Epidermal melanocyte (primary cell): Measurements from ENCODE around the gene GCC2.
"Not testable (repeated sequence)": the region's sequence is repeated elsewhere in the genome, so short reads cannot be mapped to it uniquely, and the experiment has no call there.

ENCODE experiments used
- DNase-seq: peaks from one replicate; pipeline ENCODE4 v3.0.0; 2011; ENCODE audit warnings: low spot score; ENCODE audit not compliant: insufficient read length

Gene GCC2, protein sequence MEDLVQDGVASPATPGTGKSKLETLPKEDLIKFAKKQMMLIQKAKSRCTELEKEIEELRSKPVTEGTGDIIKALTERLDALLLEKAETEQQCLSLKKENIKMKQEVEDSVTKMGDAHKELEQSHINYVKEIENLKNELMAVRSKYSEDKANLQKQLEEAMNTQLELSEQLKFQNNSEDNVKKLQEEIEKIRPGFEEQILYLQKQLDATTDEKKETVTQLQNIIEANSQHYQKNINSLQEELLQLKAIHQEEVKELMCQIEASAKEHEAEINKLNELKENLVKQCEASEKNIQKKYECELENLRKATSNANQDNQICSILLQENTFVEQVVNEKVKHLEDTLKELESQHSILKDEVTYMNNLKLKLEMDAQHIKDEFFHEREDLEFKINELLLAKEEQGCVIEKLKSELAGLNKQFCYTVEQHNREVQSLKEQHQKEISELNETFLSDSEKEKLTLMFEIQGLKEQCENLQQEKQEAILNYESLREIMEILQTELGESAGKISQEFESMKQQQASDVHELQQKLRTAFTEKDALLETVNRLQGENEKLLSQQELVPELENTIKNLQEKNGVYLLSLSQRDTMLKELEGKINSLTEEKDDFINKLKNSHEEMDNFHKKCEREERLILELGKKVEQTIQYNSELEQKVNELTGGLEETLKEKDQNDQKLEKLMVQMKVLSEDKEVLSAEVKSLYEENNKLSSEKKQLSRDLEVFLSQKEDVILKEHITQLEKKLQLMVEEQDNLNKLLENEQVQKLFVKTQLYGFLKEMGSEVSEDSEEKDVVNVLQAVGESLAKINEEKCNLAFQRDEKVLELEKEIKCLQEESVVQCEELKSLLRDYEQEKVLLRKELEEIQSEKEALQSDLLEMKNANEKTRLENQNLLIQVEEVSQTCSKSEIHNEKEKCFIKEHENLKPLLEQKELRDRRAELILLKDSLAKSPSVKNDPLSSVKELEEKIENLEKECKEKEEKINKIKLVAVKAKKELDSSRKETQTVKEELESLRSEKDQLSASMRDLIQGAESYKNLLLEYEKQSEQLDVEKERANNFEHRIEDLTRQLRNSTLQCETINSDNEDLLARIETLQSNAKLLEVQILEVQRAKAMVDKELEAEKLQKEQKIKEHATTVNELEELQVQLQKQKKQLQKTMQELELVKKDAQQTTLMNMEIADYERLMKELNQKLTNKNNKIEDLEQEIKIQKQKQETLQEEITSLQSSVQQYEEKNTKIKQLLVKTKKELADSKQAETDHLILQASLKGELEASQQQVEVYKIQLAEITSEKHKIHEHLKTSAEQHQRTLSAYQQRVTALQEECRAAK (N-terminal part only)

DNA sequence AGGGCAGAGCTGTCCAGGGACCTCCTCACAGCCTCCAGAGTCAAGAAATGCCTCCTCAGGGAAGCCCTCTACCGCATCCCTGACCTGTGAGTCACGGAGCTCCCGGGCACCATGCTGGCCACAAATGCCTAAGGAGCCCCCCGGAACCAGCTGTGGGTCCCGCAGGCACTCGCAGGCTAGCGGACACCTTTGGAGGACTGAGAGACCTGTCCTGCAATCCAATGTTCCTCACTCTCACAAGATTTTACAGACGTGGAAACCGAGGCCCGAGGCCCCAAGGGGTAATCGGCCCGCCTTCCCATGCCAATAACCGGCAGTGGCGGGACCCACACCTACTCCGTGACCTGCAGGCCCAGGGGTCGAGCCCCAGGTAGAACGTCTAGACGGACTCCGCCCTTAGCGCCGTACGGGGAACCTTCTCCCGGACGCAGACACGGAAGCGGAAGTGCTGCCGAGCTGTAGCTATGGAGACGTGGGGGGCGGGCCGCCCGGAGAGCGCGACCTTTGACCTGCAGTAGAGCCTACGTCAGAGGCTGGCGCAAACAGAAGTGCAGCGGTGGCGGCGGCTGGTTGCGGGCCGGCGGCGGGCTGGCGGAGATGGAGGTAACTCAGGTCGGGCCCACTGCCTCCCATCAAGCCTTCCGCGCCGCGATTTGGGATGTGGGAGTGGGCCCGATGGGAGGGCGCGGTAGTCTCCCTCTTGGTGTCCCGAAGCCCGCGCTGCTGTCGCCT lies at the start of gene GCC2:
Gene GCC2, plus strand, starts transcription at position 529 of the 732 bp plus-strand sequence. Its CDS starts 69 bp downstream, at position 598.
- peak; percentile 44 for DNase-seq

DNA sequence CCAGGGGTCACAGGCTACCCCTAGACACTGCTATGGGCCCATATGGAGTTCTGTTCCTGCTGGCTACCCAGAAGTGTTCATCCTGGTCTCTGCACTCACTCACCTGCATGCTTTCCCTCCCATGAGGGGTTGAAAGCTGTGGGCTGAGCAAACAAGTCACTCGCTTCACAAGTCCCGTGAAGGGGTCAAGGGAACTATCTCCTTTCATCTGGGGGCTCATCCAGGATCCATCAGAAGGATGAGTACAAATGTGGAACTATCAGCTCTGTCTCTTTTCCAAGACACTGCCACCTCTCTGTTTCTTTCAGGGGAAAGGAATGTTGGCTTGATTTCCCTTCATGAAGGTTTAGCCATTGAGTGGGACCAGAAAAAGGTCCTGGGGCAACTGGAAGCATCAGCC lies 49.5 kb upstream of the GCC2 start:
- no peak for DNase-seq

DNA sequence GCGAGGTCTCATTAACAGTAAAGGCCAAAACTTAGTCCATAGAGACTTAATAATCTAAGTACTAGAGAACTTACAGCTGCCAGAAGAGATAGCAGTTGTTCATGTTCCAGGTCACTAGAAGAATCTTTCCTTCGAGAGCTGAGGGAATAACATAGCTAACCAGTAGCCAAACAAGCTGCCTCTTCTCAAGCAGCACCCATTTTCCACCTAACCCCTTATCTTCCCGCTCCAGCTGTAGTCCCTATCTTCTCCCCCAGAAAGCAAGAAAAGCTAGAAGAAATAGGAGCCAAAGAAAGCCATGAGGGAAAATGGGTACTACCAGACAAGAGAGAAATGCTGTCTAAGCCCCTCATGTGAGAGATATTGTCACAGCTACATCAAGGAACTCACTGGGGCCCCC lies 47.2 kb upstream of the GCC2 start:
- no peak for DNase-seq

DNA sequence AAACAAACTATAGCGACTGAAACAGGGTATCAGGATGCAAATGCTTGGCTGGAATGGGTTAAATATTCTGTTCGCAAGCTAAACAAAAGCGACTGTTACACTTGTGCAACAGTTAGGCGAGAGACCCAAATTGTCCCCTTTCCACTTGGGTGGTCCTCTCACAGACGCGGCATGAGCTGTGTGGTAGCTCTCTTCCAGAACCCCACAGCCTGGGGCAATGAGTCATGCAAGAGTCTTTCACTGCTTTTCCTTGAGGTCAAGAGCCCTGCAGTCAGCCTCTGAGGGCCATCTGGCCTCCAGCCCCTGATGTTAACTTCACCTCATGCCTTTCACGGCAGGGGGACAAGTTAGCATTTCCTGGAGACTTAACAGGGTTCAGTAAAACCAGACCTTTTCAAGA lies 45.5 kb upstream of the GCC2 start:
- no peak for DNase-seq

DNA sequence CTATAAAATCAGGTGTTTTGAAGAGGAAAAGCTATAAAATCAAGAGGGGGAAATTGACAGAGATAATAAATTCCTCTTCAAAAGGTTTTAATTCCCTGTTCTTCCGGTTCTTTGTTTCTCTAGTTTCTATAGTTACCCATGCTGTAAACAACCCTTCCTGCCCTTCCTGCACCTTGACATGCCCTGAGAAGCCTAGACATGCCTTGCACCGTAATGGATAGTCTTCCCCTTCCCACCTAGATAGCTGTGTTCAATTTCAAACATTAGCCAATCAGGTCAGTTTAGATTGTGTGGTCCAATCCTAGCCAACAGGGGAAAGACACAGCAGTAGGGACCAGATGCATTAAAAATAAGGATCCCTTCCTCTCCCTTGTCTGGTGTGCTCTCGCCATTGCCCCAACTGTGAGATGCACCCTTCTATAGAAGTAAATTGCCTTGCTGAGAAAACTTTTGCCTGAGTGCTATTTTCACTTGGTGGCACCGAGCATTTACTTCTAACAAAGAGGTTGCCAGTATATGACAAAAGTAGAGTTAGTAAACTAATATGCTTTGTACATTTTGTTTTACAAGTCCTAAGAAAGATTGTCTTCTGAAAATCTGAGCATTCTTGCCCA lies 44.1 kb upstream of the GCC2 start:
- no peak for DNase-seq

DNA sequence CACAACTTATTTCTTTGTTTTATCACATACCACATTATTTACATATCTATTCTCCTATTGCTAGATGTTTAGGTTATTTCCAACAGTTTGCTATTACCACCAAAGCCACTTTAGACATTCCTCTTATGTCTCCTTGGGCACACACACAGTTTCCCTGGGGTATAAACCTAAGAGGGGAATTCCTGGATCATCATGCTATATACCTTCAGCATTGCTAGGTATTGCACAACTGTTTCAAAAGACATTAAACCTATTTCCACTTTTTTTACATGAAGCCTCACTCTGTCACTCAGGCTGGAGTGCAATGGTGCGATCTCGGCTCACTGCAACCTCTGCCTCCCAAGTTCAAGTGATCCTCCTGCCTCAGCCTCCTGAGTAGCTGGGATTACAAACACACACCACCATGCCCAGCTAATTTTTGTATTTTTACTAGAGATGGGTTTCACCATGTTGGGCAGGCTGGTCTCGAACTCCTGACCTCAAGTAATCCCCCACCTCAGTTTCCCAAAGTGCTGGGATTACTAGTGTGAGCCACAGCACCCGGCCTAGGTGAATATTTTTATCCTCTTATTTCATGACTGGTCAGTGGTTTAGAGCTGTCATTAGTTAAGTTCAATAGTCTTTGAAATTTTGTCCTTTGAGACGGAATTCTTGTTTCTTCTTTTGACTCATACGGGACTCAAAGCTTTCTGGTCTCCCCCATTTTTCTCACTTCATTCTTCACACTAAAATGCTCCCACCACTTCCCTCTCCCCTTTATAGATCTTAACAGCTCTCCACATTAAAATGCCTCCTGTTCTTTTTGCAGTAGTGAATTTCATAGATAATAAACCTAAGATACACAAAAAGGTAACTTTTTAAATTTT lies 40.9 kb upstream of the GCC2 start:
- DNase-seq: no peak

DNA sequence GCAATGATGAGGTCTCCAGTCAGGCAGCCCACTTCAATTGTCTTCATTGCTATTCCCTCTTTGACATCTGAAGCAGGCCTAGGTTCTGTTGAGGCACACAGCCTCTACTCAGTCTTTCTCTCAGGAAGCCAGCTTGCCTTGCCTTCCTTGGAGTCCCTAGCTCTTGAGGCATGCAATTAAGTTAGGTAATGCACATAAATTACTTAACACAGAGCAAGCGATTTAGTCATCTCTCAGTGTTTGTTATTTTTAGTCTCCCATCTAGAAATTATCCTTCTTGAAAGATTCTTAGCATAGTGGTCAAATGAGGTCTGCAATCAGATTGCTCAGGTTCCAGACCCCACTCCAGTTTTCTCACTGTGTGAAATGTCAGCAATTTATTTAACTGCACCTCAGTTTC lies 39.2 kb upstream of the GCC2 start:
- DNase-seq: no peak

DNA sequence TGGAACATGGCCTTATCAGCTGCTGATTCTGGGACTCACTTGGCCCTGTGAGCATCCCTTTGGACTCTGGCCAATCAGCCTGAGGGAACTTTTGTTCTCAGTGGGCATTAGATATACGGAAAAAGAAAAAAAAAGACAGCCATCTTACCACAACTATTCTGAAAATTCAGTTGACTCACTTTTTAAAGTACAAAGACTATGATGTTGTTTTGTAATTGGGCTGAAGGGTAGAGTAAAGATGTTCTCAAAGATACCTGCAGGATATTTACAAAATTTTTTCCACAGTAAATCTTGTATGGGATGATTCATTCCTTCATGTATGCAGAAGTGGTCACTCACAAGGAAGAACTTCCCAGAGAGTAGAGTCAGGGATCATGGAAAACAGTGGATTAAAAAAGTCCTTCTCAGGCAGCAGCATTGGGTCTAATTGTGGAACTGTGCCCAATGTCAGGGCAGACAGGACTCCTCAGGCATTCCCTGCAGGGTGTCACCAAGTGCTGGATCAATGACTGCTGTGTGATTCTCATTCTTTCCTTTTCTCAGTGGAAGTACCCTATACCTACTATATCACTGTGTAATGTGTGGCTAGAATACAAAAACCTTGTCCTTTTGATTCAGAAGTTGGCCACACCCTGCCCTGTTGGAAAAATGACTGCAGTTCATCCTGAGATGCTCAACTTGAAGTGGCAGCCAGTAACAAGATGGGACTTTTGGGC lies 35.9 kb upstream of the GCC2 start:
- peak; percentile 42 for DNase-seq

DNA sequence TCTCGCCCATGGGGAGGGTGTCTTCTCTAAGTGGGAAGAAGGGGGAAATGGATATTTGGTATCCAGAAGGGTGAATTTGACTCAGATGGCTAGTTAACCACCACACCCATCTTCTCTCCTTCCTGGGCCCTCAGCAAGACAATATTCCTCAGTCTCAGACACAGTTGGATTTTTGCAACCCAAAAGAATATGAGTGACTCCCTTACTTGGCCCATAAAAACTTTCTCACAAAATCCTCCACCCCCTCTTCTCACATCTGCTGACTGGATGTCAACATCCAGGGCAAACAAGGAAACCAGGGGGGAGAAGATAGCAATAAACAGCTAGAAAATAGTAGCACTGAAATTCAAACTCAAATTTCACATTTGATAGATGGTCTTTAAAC lies 35.3 kb upstream of the GCC2 start:
- no peak for DNase-seq

DNA sequence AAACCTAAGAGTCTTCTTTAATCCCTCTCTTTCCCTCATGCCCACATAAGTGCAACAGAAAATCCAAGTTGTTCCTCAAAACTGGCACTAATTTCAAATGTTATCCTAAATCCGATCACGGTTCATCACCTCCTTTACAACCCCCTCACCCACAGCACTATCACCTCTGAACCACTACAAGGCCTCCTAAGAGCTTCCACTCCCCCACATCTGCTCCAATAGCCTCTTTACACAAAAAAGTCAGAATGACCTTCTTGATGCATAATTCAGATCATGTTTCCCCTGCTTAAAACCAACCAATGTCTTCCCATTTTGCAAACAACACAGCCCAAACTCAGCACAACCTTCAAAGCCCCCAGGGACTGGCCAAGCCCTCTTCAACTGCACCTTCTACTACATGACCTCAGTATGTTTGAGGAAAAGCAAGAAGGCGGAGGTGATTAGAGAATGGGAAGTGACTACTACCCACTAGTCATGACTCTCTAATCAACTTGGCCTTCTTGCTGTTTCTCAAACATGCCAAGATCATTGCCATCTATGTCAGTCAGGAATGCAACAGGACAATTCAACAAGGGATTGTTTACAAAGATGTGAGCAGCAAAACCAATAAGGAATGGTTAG lies 34.6 kb upstream of the GCC2 start:
- DNase-seq: no peak

DNA sequence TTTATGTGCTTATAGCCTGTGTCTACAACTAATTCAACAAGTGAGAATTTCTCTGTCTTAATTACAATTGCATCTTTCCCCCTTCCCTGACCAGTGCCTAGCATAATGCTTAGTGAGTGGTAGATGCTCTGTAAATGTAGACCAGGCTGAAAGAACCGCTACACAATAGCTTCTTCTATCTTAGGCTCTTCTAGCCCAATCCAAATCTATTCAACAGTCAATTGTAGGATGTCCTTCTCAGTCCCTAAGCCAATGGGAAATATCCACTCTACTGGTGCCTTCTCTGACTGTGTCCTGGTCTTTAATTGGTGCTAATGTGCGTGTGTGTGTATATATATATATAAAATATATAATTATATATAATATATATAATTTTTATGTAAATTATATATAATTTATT lies 34.1 kb upstream of the GCC2 start:
- no peak for DNase-seq

DNA sequence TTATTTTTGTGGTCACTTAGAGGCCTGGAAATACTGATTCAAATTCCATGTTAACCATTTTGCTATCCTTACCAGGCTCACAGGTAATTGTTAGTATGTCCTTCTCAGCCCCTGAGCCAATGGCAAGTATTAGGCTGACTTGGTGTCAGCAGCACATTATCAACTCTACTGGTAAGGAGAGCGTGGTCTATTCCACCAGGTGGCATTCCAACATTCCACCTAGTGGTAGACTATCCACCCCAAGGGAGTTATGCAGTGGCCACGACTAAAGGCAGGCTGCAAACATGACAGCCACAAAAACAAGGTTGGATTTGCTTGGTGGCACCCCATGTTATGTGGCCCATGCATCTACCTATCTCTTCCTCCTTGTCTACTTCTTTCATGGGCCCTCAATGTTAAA lies 31.8 kb upstream of the GCC2 start:
- DNase-seq: no peak

DNA sequence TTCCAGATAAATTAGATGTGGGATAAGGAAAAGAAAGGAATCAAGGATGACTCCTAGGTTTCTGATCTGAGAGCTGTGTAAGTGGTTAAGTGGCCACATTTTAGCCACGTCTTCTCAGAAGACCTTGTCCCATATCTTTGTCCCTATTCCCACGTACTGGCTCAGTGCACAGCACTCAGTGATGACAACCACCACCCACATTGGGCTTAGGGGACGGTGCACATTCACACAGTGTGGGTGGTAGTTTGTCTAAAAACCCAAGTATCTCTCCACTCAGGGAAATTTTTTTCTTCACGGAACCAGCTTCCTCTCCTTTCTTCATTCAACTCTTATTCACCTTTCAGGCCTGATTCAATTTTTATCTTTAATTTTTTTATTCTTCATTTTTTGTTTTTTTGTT lies 30.6 kb upstream of the GCC2 start:
- DNase-seq: no peak

DNA sequence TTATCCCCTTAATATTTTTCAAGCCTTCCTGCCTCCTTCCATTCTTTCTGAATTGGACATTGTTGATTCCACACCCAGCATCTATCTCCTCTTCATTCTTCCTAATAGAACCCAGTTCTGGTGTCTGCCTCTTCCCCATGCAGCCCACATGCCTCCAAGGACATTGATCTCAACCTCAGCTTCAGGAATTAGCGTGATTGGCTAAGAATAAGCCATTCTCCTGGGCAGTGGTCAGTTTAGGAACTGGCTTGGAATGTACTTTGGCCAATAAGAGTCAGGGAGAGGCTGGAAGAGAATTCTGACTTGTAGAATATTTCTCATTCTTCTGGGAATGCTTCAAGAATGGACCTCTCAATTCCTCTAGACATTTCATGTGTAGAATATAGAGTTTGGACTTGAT lies 25.9 kb upstream of the GCC2 start:
- DNase-seq: no peak

DNA sequence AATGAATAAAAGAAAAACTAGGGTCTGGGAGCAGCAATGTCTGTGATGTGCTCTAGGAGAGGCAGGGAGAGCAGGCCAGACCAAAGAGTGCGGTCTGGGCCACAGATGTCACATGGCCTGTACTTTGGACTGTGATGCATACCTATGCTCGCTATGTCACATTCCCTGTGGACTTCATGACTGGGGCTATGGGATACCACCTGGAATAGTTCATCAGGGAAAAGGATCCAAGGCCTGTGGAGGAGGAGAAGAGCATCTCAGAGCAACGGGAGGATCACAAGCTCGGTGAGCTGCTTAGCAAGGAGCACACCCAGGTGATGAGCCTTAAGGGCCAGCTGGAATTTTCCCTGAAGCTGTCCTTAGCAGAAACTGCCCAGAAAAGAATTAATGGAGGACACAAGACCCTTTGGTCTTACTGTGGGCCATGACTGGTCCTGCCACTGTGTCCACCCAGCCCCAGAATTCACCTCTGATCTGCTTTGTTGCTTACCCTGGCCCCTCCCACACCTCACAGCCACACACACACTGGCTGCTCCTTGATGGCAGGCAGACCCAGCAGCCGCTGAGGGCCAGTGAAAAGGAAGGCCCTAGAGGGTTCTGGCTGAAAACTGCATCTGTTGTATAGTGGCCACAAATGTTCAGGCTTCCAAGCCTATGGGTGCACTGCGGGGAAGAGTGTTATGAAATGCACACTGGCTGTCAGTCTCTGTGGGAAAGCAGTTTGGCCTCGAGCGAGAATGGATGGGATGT lies 25.3 kb upstream of the GCC2 start:
- no peak for DNase-seq

DNA sequence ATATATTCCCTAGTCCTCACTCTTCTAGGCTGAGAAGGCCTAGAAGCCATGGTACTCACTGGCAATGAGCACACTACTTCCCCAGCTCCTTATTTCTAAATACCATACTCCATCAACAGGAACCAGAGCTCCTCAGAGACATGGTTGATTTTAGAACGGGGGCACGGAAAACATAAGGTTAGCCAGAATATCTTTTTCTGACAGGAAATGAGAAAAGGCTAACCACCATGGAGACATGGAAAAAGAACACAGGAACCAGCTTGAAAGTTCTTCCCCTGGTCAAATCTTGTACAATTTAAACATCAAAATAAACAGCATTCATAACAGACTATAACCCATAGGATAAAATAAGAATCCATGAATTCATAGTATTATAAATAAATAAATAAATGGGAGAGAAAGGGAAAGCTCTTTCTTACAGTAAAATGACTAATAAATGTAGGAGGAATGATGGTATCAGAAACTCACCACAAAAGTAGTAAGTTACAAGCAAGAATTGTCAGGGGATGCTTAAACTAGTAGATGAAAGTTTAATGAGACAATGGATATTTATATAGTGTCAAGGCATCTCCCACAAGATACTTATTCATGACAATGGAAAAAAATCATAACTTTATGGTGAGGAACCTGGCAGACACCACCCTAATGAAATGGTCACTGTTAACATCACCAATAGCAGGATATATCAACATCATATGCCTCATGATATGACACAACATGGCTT lies 20.6 kb upstream of the GCC2 start:
- no peak for DNase-seq

DNA sequence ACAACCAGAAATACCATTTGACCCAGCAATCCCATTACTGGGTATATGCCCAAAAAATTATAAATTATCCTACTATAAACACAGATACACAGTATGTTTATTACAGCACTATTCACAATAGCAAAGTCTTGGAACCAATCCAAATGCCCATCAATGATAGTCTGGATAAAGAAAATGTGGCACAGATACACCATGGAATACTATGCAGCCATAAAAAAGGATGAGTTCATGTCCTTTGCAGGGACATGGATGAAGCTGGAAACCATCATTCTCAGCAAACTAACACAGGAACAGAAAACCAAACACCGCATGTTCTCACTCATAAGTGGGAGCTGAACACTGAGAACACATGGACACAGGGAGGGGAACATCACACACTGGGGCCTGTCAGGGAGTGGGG lies 13.4 kb upstream of the GCC2 start:
- not testable (repeated sequence) for DNase-seq
